Measurements from ENCODE around the gene WWTR1.
A peak's percentile ranks its signal among the peaks of the same experiment; 100 is the strongest.

WWTR1 gene

GRCh38 chr3:149657926-149658743, at the start of gene WWTR1:
TSS of gene WWTR1 (minus strand) at chr3:149658025. CDS start at chr3:149657306, 719 bp downstream.
- DNase-seq = peak; percentile 43 to 79

- DNase-seq = no peak
Measured at GRCh38 chr3:149706905-149707304, 49.1 kb upstream of the WWTR1 start.

GRCh38 chr3:149705416-149705815, 47.6 kb upstream of the WWTR1 start:
- DNase-seq = no peak

- DNase-seq = no peak
Measured at GRCh38 chr3:149703466-149703865, 45.6 kb upstream of the WWTR1 start.

GRCh38 chr3:149702691-149703441, 45.0 kb upstream of the WWTR1 start:
- no peak for DNase-seq

- DNase-seq = no peak
Measured at GRCh38 chr3:149701977-149702350, 44.1 kb upstream of the WWTR1 start.

GRCh38 chr3:149701206-149701976, 43.6 kb upstream of the WWTR1 start:
- no peak for DNase-seq

- no peak for DNase-seq
Measured at GRCh38 chr3:149688122-149688757, 30.4 kb upstream of the WWTR1 start.

- DNase-seq = no peak
Measured at GRCh38 chr3:149686996-149687395, 29.2 kb upstream of the WWTR1 start.

GRCh38 chr3:149678351-149678950, 20.6 kb upstream of the WWTR1 start:
- no peak for DNase-seq

- no peak for DNase-seq
Measured at GRCh38 chr3:149673393-149673792, 15.6 kb upstream of the WWTR1 start.

GRCh38 chr3:149670742-149671492, 13.1 kb upstream of the WWTR1 start:
- no peak for DNase-seq

- no peak for DNase-seq
Measured at GRCh38 chr3:149667576-149667975, 9.8 kb upstream of the WWTR1 start.

- DNase-seq = no peak
Measured at GRCh38 chr3:149663966-149664365, 6.1 kb upstream of the WWTR1 start.

- no peak for DNase-seq
Measured at GRCh38 chr3:149662240-149662887, 4.5 kb upstream of the WWTR1 start.

GRCh38 chr3:149660462-149660861, 2.6 kb upstream of the WWTR1 start:
- no peak for DNase-seq

- peak in 1 of 2 experiments; percentile 59 for DNase-seq
Measured at GRCh38 chr3:149658744-149659497, 1.1 kb upstream of the WWTR1 start.

GRCh38 chr3:149657321-149657925, 402 bp downstream of the WWTR1 start:
- no peak for DNase-seq

- DNase-seq = no peak
Measured at GRCh38 chr3:149655826-149656574, 1.8 kb downstream of the WWTR1 start.

Measured in NCI-H526 (cell line).